Effector memory CD8-positive, alpha-beta T cell (primary cell): ENCODE results near the gene TEDDM1.

Experiments used
- ATAC-seq: fragments of 150-1000 bp; cut with Tn5 transposase; replicated peaks from 2 replicates; pipeline ENCODE4 v1.10.0; 2021; ENCODE audit warnings: mild to moderate bottlenecking, moderate library complexity
- DNase-seq, 3 experiments: peaks; one replicate each; pipeline ENCODE4 v3.0.0; 2021
- H3K27ac Mint-ChIP-seq, 2 donors: one replicate each; pipeline ENCODE4 v1.8.0; 2022; ENCODE audit warnings: mild to moderate bottlenecking in 2 of 2, mixed read lengths in 2 of 2, moderate library complexity in 2 of 2
- H3K27me3 Mint-ChIP-seq, 2 donors: one replicate each; pipeline ENCODE4 v1.8.0; 2022; ENCODE audit warnings: mixed read lengths in 2 of 2
- H3K36me3 Mint-ChIP-seq: one replicate; pipeline ENCODE4 v1.8.0; 2022; ENCODE audit warnings: mild to moderate bottlenecking, moderate library complexity, mixed read lengths; ENCODE audit not compliant: insufficient read depth
- H3K4me1 Mint-ChIP-seq, 2 donors: one replicate each; pipeline ENCODE4 v1.8.0; 2022; ENCODE audit warnings: low read depth in 2 of 2, mixed read lengths in 2 of 2
- H3K4me3 Mint-ChIP-seq, 2 donors: one replicate each; pipeline ENCODE4 v1.8.0; 2022; ENCODE audit warnings: mild to moderate bottlenecking in 2 of 2, mixed read lengths in 2 of 2, moderate library complexity in 2 of 2
- H3K9me3 Mint-ChIP-seq, 2 donors: one replicate each; pipeline ENCODE4 v1.8.0; 2022; ENCODE audit warnings: mixed read lengths in 2 of 2

Gene TEDDM1

GRCh38 chr1:182426442-182427430, 26.3 kb upstream of the TEDDM1 start:
- Mint-ChIP-seq H3K36me3 (peaks cover 2% of the 10 kb centered on the region), H3K27me3 (no peaks in the 10 kb centered on the region)
- peak; percentile 32 for ATAC-seq

DNA sequence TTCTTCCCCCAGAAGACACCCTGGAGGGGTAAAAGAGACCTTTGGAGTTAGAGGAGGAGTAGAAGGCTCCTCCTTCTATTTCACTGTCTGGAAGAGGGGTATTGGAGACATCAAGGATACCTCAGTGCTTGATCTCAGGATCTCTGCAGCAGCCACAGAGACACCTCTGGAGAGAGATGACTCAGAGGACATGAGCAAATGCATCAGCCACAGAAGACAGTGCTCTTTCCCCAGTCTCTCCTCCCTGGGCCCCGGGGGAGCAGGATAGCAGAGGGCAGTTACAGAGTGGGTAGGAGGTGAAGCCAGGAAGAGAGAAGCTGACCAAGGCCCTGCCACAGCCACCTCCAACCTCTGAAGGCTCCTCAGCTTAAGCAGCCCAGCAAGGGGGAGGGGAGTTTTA, 15.3 kb upstream of the TEDDM1 start:
- Mint-ChIP-seq H3K27me3 (peaks cover 30 to 31% of the 10 kb centered on the region in 2 donors), H3K36me3 (no peaks in the 10 kb centered on the region), H3K27ac (no peak overlapping the region), H3K4me3 (no peak overlapping the region), H3K4me1 (no peaks in the 10 kb centered on the region), H3K9me3 (no peaks in the 10 kb centered on the region)
- ATAC-seq (no peak), DNase-seq (no peak)

More at GRCh38 chr1:182426442-182427430, 26.3 kb upstream of the TEDDM1 start:
- no peaks in the 10 kb centered on the region for H3K9me3 Mint-ChIP-seq
- H3K27ac Mint-ChIP-seq, result peak overlapping the region; percentile 75 to 81
- H3K4me3 Mint-ChIP-seq, result no peak overlapping the region
- H3K4me1 Mint-ChIP-seq, result peaks cover 14 to 40% of the 10 kb centered on the region in 2 donors
- no peak for DNase-seq

GRCh38 chr1:182413969-182414368, 13.5 kb upstream of the TEDDM1 start:
- Mint-ChIP-seq H3K36me3 (no peaks in the 10 kb centered on the region), H3K9me3 (no peaks in the 10 kb centered on the region), H3K4me1 (peaks cover 0 to 2% of the 10 kb centered on the region in 2 donors), H3K27me3 (peaks cover 34 to 47% of the 10 kb centered on the region in 2 donors), H3K27ac (no peak overlapping the region), H3K4me3 (no peak overlapping the region)
- DNase-seq, result no peak
- ATAC-seq, result no peak

DNA sequence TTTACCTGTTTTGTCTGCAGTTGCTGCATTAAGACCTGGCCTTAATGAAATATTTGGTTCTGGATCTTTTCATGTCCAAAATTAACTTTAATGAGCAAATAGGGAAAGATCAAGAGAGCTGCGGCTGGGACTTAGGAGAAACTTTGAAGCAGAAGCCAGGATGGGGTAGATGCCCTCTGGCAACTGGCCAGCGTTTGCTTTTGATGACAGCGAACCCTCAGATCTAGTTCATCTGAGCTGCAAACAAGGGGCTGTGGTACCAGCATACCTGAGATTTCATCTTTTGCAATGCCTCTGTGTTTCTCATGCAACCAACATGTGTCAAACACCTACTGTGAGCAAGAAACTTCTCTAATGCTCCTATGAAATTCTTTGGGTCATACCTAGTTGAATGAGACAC, 13.0 kb upstream of the TEDDM1 start:
- Mint-ChIP-seq H3K27me3 (peaks cover 32 to 52% of the 10 kb centered on the region in 2 donors), H3K4me3 (no peak overlapping the region), H3K27ac (no peak overlapping the region), H3K36me3 (no peaks in the 10 kb centered on the region), H3K9me3 (no peaks in the 10 kb centered on the region), H3K4me1 (peaks cover 0 to 2% of the 10 kb centered on the region in 2 donors)
- no peak for DNase-seq
- no peak for ATAC-seq

DNA sequence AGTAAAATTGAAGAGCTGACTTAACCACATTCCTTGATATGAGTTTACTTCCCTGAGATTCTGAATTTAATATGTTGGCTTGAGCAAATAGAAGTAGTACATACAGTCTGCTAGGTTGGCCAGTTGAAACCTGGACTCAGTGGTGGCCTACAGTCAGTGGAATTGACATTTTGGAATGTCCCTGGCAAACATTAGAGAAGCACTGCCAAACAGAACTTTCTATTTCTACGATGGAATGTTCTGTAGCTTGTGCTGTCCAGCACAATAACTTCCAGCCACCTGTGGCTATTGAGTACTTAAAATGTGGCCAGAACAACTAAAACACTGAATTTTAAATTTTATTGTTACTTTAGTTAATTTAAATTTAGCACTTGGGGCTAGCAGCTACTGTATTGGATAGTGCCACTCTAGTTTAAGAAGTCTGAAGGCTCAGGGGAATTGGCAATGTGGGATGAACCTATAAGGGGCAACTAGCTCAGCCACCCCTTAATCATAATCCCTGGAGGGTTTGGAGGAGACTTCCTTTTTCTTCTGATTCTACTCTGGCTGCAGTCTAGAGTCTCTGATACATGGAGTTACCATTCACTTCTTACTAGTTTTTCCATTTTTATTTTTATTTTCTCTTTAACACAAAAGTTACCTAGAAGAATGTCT, 10.3 kb upstream of the TEDDM1 start:
- no peak overlapping the region for H3K27ac Mint-ChIP-seq
- DNase-seq, result no peak
- H3K9me3 Mint-ChIP-seq, result no peaks in the 10 kb centered on the region
- peaks cover 0 to 2% of the 10 kb centered on the region in 2 donors for H3K4me1 Mint-ChIP-seq
- peaks cover 40 to 70% of the 10 kb centered on the region in 2 donors for H3K27me3 Mint-ChIP-seq
- no peaks in the 10 kb centered on the region for H3K36me3 Mint-ChIP-seq
- H3K4me3 Mint-ChIP-seq, result no peak overlapping the region
- ATAC-seq, result no peak

GRCh38 chr1:182410138-182410537, 9.7 kb upstream of the TEDDM1 start:
- no peaks in the 10 kb centered on the region for H3K36me3 Mint-ChIP-seq

DNA sequence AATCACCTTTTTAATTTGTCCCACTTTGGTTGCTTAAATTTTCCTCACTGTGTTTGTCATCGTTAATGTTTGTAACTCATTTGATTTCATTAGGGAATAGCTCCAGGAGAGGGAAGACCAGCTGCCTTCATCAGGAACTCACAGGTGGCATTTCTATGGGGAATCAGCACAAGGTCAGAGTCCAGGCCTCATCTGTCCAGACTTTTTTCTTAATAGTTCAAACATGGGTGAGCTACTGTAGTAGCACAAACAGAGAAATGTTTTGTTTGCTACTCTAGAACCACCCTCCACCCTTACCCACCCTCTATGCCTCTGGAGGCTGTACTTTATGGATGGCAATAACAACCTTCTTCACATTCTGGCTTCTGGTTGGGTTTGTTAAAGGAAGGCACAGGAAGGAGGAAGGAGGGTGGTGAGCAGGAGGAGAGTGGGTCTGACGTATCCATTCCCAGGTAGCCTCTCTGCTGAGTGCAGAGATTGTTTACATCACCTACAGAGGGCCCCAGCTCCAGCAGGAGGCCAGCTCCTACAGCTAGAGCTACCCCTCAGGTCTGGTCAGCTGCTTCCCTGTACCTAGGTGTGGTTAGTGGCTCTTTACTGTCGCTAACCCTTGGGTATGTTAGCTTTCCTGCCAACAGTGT, 8.1 kb upstream of the TEDDM1 start:
- H3K4me1 Mint-ChIP-seq, result peaks cover 0 to 2% of the 10 kb centered on the region in 2 donors
- no peak for DNase-seq
- no peak overlapping the region for H3K27ac Mint-ChIP-seq
- H3K36me3 Mint-ChIP-seq, result no peaks in the 10 kb centered on the region
- H3K9me3 Mint-ChIP-seq, result no peaks in the 10 kb centered on the region
- peaks cover 34 to 57% of the 10 kb centered on the region in 2 donors for H3K27me3 Mint-ChIP-seq
- H3K4me3 Mint-ChIP-seq, result no peak overlapping the region
- no peak for ATAC-seq

More at GRCh38 chr1:182410138-182410537, 9.7 kb upstream of the TEDDM1 start:
- ATAC-seq (no peak), DNase-seq (no peak)
- Mint-ChIP-seq H3K27me3 (peaks cover 42 to 70% of the 10 kb centered on the region in 2 donors), H3K27ac (no peak overlapping the region), H3K4me3 (no peak overlapping the region), H3K9me3 (no peaks in the 10 kb centered on the region), H3K4me1 (peaks cover 0 to 2% of the 10 kb centered on the region in 2 donors)

DNA sequence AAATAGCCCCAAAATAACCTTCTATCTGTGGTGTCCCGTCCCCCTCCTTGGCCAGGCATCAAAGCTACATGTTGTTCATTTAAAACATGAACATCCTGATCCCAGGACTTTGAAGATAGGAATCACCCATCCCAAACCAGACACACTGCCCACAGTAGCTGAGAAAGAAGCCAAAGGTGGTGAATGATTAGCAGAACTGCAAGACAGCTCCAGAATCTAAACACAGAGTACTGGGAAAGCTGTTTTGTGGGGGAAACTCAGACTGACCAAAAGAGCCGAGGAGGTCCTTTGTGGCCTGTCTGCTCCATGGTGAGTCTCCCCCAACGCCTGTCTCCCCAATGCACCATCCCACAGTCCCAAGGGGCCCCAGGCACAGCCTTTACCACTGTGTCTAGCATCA, 7.3 kb upstream of the TEDDM1 start:
- no peaks in the 10 kb centered on the region for H3K9me3 Mint-ChIP-seq
- no peak overlapping the region for H3K4me3 Mint-ChIP-seq
- no peaks in the 10 kb centered on the region for H3K36me3 Mint-ChIP-seq
- peaks cover 0 to 2% of the 10 kb centered on the region in 2 donors for H3K4me1 Mint-ChIP-seq
- no peak overlapping the region for H3K27ac Mint-ChIP-seq
- ATAC-seq (no peak), DNase-seq (no peak)
- H3K27me3 Mint-ChIP-seq, result peaks cover 32 to 54% of the 10 kb centered on the region in 2 donors

- no peak overlapping the region for H3K27ac Mint-ChIP-seq
- ATAC-seq (no peak), DNase-seq (no peak)
- H3K4me3 Mint-ChIP-seq, result no peak overlapping the region
- H3K27me3 Mint-ChIP-seq, result peaks cover 32 to 54% of the 10 kb centered on the region in 2 donors
- H3K4me1 Mint-ChIP-seq, result peaks cover 0 to 2% of the 10 kb centered on the region in 2 donors
- no peaks in the 10 kb centered on the region for H3K9me3 Mint-ChIP-seq
- H3K36me3 Mint-ChIP-seq, result no peaks in the 10 kb centered on the region
These were observed 5.5 kb upstream of the TEDDM1 start for GRCh38 chr1:182406012-182406411.

DNA sequence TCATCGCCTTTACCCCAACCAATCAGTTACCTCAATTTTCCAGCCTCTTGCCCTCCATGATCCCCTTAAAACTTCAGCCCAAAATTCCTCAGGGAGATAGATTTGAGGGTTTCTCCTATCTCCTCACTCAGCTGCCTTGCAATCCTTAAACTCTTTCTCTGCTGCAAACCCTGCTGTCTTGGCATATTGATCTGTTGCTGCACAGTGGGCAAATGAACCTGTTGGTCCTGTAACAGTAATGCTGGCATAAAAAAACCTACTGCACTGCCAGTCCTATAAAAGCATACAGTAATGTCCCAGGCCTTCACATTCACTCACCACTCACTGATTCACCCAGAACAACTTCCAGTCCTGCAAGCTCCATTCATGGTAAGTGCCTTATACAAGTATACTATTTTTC, 5.1 kb upstream of the TEDDM1 start:
- H3K9me3 Mint-ChIP-seq, result no peaks in the 10 kb centered on the region
- no peak overlapping the region for H3K27ac Mint-ChIP-seq
- H3K4me1 Mint-ChIP-seq, result peaks cover 0 to 2% of the 10 kb centered on the region in 2 donors

GRCh38 chr1:182404781-182405180, 4.3 kb upstream of the TEDDM1 start:
- no peaks in the 10 kb centered on the region for H3K9me3 Mint-ChIP-seq
- H3K27ac Mint-ChIP-seq, result no peak overlapping the region
- no peak for DNase-seq
- no peak for ATAC-seq
- no peaks in the 10 kb centered on the region for H3K4me1 Mint-ChIP-seq
- no peak overlapping the region for H3K4me3 Mint-ChIP-seq
- H3K27me3 Mint-ChIP-seq, result peaks cover 32 to 45% of the 10 kb centered on the region in 2 donors
- H3K36me3 Mint-ChIP-seq, result no peaks in the 10 kb centered on the region

More for the DNA sequence above, 5.1 kb upstream of the TEDDM1 start:
- Mint-ChIP-seq H3K27me3 (peaks cover 32 to 53% of the 10 kb centered on the region in 2 donors), H3K4me3 (no peak overlapping the region), H3K36me3 (no peaks in the 10 kb centered on the region)
- DNase-seq (no peak), ATAC-seq (no peak)

GRCh38 chr1:182397653-182398393, 2.6 kb downstream of the TEDDM1 start:
- DNase-seq (no peak), ATAC-seq (no peak)
- Mint-ChIP-seq H3K27ac (no peak overlapping the region), H3K4me3 (no peak overlapping the region), H3K36me3 (no peaks in the 10 kb centered on the region), H3K9me3 (no peaks in the 10 kb centered on the region), H3K27me3 (no peaks in the 10 kb centered on the region), H3K4me1 (peaks cover 2 to 5% of the 10 kb centered on the region in 2 donors)

- DNase-seq (no peak), ATAC-seq (no peak)
- H3K4me1 Mint-ChIP-seq, result peaks cover 7 to 10% of the 10 kb centered on the region in 2 donors
- H3K9me3 Mint-ChIP-seq, result no peaks in the 10 kb centered on the region
- H3K27ac Mint-ChIP-seq, result no peak overlapping the region
- peaks cover 6% of the 10 kb centered on the region for H3K36me3 Mint-ChIP-seq
- no peak overlapping the region for H3K4me3 Mint-ChIP-seq
- no peaks in the 10 kb centered on the region for H3K27me3 Mint-ChIP-seq
These were observed 4.6 kb downstream of the TEDDM1 start for GRCh38 chr1:182395906-182396305.
